ENCODE results near the gene ALOX5AP.

- TF ChIP-seq EZH2phosphoT487 (IDR thresholded peaks at IDR 0.05; ENCODE audit: insufficient read depth, low read depth): no peak
- TF ChIP-seq EZH2 (IDR thresholded peaks at IDR 0.05; ENCODE audit: insufficient read depth, poor library complexity, severe bottlenecking): no peak
These were observed 27.3 kb downstream of the ALOX5AP start for GRCh38 chr13:30762643-30763042.

All from GM23248 (cell line).